ENCODE data around the gene BEND3. TPM values are rescaled to one million over a fixed set of nuclear protein-coding genes. Genes with fewer than 3 reads are reported as not detected.

The BEND3 gene
- total RNA-seq, 1 donor from 2014 or later = 23.6 TPM

DNA sequence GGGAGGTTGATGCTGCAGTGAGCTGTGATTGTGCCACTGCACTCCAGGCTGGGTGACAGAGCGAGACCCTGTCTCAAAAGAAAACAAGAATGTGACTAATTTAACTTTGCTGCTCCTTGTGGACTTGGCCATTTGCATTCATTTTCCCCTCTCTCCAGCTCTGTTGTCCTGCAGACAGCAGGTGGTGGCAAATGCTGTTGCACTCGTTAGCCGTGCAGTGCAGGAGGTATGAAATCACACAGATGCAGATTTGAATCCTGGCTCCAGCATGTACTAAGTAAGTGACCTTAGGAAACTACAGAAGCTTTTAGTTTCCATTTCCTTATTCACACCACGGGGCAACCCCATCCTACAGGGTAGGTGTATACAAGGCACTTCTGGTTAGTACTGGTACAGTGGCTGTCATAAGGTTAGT is 9.6 kb upstream of the BEND3 start:
- H3K9me3 Mint-ChIP-seq (ENCODE audit: low read depth) = no peaks in the 10 kb centered on the region
- H3K27me3 Mint-ChIP-seq = no peaks in the 10 kb centered on the region
- no peaks in the 10 kb centered on the region for H3K36me3 Mint-ChIP-seq (ENCODE audit: insufficient read depth)
- no peak for DNase-seq (ENCODE audit: low spot score, unreplicated experiment)
- peaks cover 10% of the 10 kb centered on the region for H3K4me1 Mint-ChIP-seq (ENCODE audit: low read depth)
- no peak overlapping the region for H3K27ac Mint-ChIP-seq
- H3K4me3 Mint-ChIP-seq (ENCODE audit: low read depth) = no peak overlapping the region
- TF ChIP-seq, protein P1, sequence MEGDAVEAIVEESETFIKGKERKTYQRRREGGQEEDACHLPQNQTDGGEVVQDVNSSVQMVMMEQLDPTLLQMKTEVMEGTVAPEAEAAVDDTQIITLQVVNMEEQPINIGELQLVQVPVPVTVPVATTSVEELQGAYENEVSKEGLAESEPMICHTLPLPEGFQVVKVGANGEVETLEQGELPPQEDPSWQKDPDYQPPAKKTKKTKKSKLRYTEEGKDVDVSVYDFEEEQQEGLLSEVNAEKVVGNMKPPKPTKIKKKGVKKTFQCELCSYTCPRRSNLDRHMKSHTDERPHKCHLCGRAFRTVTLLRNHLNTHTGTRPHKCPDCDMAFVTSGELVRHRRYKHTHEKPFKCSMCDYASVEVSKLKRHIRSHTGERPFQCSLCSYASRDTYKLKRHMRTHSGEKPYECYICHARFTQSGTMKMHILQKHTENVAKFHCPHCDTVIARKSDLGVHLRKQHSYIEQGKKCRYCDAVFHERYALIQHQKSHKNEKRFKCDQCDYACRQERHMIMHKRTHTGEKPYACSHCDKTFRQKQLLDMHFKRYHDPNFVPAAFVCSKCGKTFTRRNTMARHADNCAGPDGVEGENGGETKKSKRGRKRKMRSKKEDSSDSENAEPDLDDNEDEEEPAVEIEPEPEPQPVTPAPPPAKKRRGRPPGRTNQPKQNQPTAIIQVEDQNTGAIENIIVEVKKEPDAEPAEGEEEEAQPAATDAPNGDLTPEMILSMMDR (IDR thresholded peaks at IDR 0.05; ENCODE audit: unreplicated experiment) = no peak

DNA sequence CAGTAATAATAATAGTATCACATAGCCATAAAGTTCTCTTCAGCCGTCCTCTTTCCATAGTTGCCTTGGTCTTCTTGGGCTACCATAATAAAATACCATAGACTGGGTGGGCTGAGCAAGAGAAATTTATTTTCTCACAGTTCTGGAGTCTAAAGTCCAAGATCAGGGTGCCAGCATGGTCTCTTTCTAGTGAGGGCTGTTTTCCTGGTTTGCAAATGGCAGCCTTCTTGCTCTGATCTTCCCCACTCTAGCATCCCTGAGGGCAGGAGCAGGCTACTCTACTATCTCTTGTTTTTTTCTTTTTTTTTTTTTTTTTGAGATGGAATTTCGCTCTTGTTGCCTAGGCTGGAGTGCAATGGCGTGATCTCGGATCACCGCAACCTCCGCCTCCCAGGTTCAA is 8.2 kb upstream of the BEND3 start:
- no peaks in the 10 kb centered on the region for H3K9me3 Mint-ChIP-seq (ENCODE audit: low read depth)
- H3K4me3 Mint-ChIP-seq (ENCODE audit: low read depth) = no peak overlapping the region
- no peak for DNase-seq (ENCODE audit: low spot score, unreplicated experiment)
- H3K4me1 Mint-ChIP-seq (ENCODE audit: low read depth) = peaks cover 8% of the 10 kb centered on the region
- H3K36me3 Mint-ChIP-seq (ENCODE audit: insufficient read depth) = no peaks in the 10 kb centered on the region
- TF ChIP-seq, protein P1 (IDR thresholded peaks at IDR 0.05; ENCODE audit: unreplicated experiment) = no peak
- H3K27me3 Mint-ChIP-seq = no peaks in the 10 kb centered on the region
- H3K27ac Mint-ChIP-seq = no peak overlapping the region

DNA sequence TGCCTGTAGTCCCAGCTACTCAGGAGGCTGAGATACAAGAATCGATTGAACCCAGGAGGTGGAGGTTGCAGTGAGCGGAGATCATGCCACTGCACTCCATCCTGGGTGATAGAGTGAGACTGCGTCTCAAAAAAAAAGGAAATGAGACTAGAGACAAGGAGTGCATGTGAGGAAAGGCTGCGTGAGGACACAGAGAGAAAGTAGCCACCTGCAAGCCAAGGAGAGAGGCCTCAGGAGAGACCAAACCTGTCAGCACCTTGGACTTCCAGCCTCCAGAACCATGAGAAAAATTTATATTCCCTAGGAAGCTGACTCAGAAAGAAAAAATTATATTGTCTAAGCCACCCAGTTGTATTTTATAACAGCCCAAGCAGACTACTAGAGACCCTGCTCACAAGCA is 7.4 kb upstream of the BEND3 start:
- Mint-ChIP-seq H3K27me3 (no peaks in the 10 kb centered on the region), H3K9me3 (ENCODE audit: low read depth) (no peaks in the 10 kb centered on the region), H3K4me1 (ENCODE audit: low read depth) (peaks cover 3% of the 10 kb centered on the region), H3K36me3 (ENCODE audit: insufficient read depth) (no peaks in the 10 kb centered on the region), H3K27ac (peak overlapping the region; percentile 76), H3K4me3 (ENCODE audit: low read depth) (no peak overlapping the region)
- TF ChIP-seq, protein P1 (IDR thresholded peaks at IDR 0.05; ENCODE audit: unreplicated experiment) = no peak
- DNase-seq (ENCODE audit: low spot score, unreplicated experiment) = no peak

DNA sequence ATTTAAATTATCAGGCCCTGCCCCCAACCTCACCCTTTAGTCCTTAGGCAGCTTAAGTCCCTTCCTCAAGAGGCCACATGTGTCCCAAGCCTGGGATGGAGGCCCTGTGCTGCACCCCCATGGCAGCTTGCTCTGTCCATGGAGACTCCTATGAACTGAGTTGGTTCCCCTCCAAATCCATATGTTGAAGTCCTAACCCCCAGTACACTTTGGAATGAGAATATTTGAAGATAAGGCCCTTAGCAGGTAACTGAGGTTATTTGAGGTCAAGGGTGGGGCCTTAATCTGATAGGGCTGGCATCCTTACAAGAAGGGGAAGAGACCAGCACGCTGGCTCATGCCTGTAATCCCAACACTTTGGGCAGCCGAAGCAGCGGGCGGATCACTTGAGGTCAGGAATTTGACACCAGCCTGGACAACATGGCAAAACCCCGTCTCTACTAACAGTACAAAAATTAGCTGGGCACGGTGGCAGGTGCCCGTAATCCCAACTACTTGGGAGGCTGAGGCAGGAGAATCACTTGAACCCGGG is 6.7 kb upstream of the BEND3 start:
- H3K27me3 Mint-ChIP-seq = no peaks in the 10 kb centered on the region
- H3K27ac Mint-ChIP-seq = no peak overlapping the region
- TF ChIP-seq, protein P1 (IDR thresholded peaks at IDR 0.05; ENCODE audit: unreplicated experiment) = no peak
- H3K4me1 Mint-ChIP-seq (ENCODE audit: low read depth) = peaks cover 3% of the 10 kb centered on the region
- no peaks in the 10 kb centered on the region for H3K36me3 Mint-ChIP-seq (ENCODE audit: insufficient read depth)
- no peak overlapping the region for H3K4me3 Mint-ChIP-seq (ENCODE audit: low read depth)
- no peak for DNase-seq (ENCODE audit: low spot score, unreplicated experiment)
- no peaks in the 10 kb centered on the region for H3K9me3 Mint-ChIP-seq (ENCODE audit: low read depth)

DNA sequence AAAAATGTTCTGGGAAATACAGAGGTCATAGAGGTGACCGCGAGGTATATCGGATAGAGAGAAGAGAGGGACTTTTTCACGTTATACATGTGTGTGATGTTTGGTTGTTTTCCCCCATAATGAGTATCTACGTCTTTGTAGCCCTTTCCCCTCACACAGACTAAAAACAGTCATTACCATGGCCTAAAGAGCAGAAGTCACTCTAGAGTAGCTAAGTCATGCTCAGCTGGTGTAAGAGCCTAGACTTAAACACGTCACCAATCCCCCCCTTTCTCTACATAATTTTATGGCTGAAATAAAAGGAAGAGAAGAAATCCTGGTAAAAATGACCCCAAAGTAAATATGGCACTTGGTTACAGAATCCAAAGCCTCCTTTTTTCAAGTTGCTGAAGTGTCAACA is 6.0 kb upstream of the BEND3 start:
- no peak overlapping the region for H3K27ac Mint-ChIP-seq
- H3K4me3 Mint-ChIP-seq (ENCODE audit: low read depth) = no peak overlapping the region
- H3K36me3 Mint-ChIP-seq (ENCODE audit: insufficient read depth) = no peaks in the 10 kb centered on the region
- no peaks in the 10 kb centered on the region for H3K9me3 Mint-ChIP-seq (ENCODE audit: low read depth)
- DNase-seq (ENCODE audit: low spot score, unreplicated experiment) = no peak
- H3K4me1 Mint-ChIP-seq (ENCODE audit: low read depth) = peaks cover 10% of the 10 kb centered on the region
- TF ChIP-seq, protein P1 (IDR thresholded peaks at IDR 0.05; ENCODE audit: unreplicated experiment) = no peak
- no peaks in the 10 kb centered on the region for H3K27me3 Mint-ChIP-seq

Data from progenitor cell of endocrine pancreas (in vitro differentiated cells).